K562 (cell line): ENCODE data around the gene PDE11A. TPM values are rescaled to one million over a fixed set of nuclear protein-coding genes. Genes with fewer than 3 reads are reported as not detected.

Experiments
- ATAC-seq: fragments of 200-7000 bp; cut with Tn5 transposase; 3 replicates; pipeline ENCODE4 v1.9.1; 2020; ENCODE audit warnings: moderate library complexity
- BruUV-seq: library from RNA; stranded (reverse); fragments of 400-500 nt; replicated peaks from 2 replicates; lab custom pipeline; 2021; lab: Mats Ljungman, UMichigan
- CTCF ChIA-PET: fragments of 300-600 bp; formaldehyde crosslinking; extraction: SDS; loops from one replicate; lab custom pipeline; 2021; ENCODE audit warnings: low intra/inter-chr PET ratio; lab: Yijun Ruan, JAX
- POLR2A ChIA-PET: fragments of 300-600, 350-650 bp; sonication (Branson Sonifier 250); formaldehyde crosslinking; extraction: SDS; loops from one replicate; lab custom pipeline; 2021; ENCODE audit warnings: antibody characterized with exemption, inconsistent platforms; lab: Yijun Ruan, JAX
- DNase-seq, 4 experiments: peaks; one replicate each; pipeline versions ENCODE4 v3.0.0 to v3.0.0-alpha.2; 2011 to 2018; ENCODE audit warnings: low spot score in 3 of 4, mixed read lengths in 3 of 4; ENCODE audit errors: extremely low read depth in 1 of 4
- FAIRE-seq: peaks from 2 replicates; lab custom pipeline; 2011; peaks lifted over from hg19 to GRCh38; lab: Jason Lieb, UNC
- H2AFZ ChIP-seq: 2 replicates; pipeline ENCODE4 v1.6.0; 2011; ENCODE audit warnings: low read depth, low read length, control low read depth, inconsistent platforms
- H3K27ac ChIP-seq: fragments of 200-600 bp; 3 replicates; pipeline ENCODE4 v1.8.0; 2011; ENCODE audit warnings: low read depth, mild to moderate bottlenecking, control low read depth, inconsistent platforms, low read length, moderate library complexity, mixed read lengths; ENCODE audit errors: extremely low read depth
- H3K27me3 ChIP-seq, 2 experiments: fragments of 300-600 bp in 1 of 2; 2 replicates in 1 of 2; 3 replicates in 1 of 2; pipeline versions ENCODE4 v1.6.0 to v1.8.0; 2011; ENCODE audit warnings: inconsistent platforms in 2 of 2, low read length in 2 of 2, mild to moderate bottlenecking in 1 of 2, mixed read lengths in 1 of 2, moderate library complexity in 1 of 2; ENCODE audit not compliant: control insufficient read depth in 2 of 2, insufficient read depth in 2 of 2
- H3K36me3 ChIP-seq: fragments of 300-600 bp; 3 replicates; pipeline ENCODE4 v1.8.0; 2011; ENCODE audit warnings: mild to moderate bottlenecking, low read length, inconsistent platforms; ENCODE audit not compliant: control insufficient read depth, insufficient read depth
- H3K4me1 ChIP-seq, 2 experiments: fragments of 200-600 bp in 1 of 2; replicated peaks in 1 of 2; 2 replicates in 1 of 2; 3 replicates in 1 of 2; pipeline versions ENCODE4 v1.5.1 to v1.8.0; 2011; ENCODE audit warnings: inconsistent platforms in 2 of 2, low read length in 2 of 2, mild to moderate bottlenecking in 1 of 2, mixed read lengths in 1 of 2, moderate library complexity in 1 of 2; ENCODE audit not compliant: control insufficient read depth in 2 of 2, insufficient read depth in 2 of 2
- H3K4me2 ChIP-seq: 2 replicates; pipeline ENCODE4 v1.6.1; 2011; ENCODE audit warnings: low read length, control low read depth, inconsistent platforms, mixed read lengths; ENCODE audit not compliant: insufficient read depth
- H3K4me3 ChIP-seq: fragments of 200-600 bp; sonication (generic), shearing (Covaris generic); 2 replicates; pipeline ENCODE4 v1.5.1; 2016; ENCODE audit warnings: control low read depth, inconsistent platforms
- H3K79me2 ChIP-seq: fragments of 200-600 bp; 3 replicates; pipeline ENCODE4 v1.8.0; 2011; ENCODE audit warnings: low read length, inconsistent platforms; ENCODE audit not compliant: control insufficient read depth, insufficient read depth
- H3K9ac ChIP-seq, 2 experiments: 2 replicates each; pipeline versions ENCODE4 v1.6.0 to v1.6.1; 2011; ENCODE audit warnings: low read depth in 2 of 2, low read length in 2 of 2, control low read depth in 1 of 2, inconsistent platforms in 1 of 2, mild to moderate bottlenecking in 1 of 2, mixed read lengths in 1 of 2; ENCODE audit not compliant: insufficient read depth in 1 of 2
- H3K9me1 ChIP-seq: one replicate; pipeline ENCODE4 v1.6.0; 2011; ENCODE audit warnings: inconsistent platforms, mild to moderate bottlenecking, low read length, moderate library complexity; ENCODE audit not compliant: control insufficient read depth, insufficient read depth
- H3K9me3 ChIP-seq: replicated peaks from 2 replicates; pipeline ENCODE4 v1.5.1; 2011; ENCODE audit warnings: low read depth, low read length, inconsistent platforms; ENCODE audit not compliant: control insufficient read depth, insufficient read depth
- H4K20me1 ChIP-seq: replicated peaks from 2 replicates; pipeline ENCODE4 v1.6.1; 2011; ENCODE audit warnings: low read length, inconsistent platforms, mixed read lengths; ENCODE audit not compliant: control insufficient read depth, insufficient read depth
- ESRRA ChIP-seq: fragments of 450-650 bp; IDR thresholded peaks from 2 replicates; pipeline ENCODE4 v1.6.1; 2014; ENCODE audit warnings: low read depth, mild to moderate bottlenecking, moderate library complexity, borderline replicate concordance
- FOSL1 ChIP-seq: fragments of 200-800 bp; sonication (Bioruptor generic); conservative IDR thresholded peaks from 2 replicates; pipeline ENCODE4 v1.6.1; 2016; ENCODE audit warnings: missing genetic modification characterization, missing compliant biosample characterization
- FOXM1 ChIP-seq, 2 experiments: fragments of 450-650 bp in 1 of 2; sonication (generic) in 1 of 2; formaldehyde crosslinking in 1 of 2; IDR thresholded peaks; 2 replicates each; pipeline versions ENCODE4 v1.6.1 to v1.9.0; 2017 to 2022; ENCODE audit warnings: low read depth in 2 of 2, mild to moderate bottlenecking in 2 of 2, missing genetic modification reagents in 1 of 2, moderate library complexity in 1 of 2
- HDAC2 ChIP-seq: fragments of 450-650 bp; IDR thresholded peaks from 2 replicates; pipeline ENCODE4 v1.6.1; 2016; ENCODE audit warnings: mild to moderate bottlenecking
- HMG20A ChIP-seq: fragments of 450-650 bp; formaldehyde crosslinking; conservative IDR thresholded peaks from 2 replicates; pipeline ENCODE4 v1.4.0; 2020; ENCODE audit warnings: mild to moderate bottlenecking, mixed read lengths
- MEIS2 ChIP-seq: fragments of 450-650 bp; IDR thresholded peaks from 2 replicates; pipeline ENCODE4 v1.6.1; 2014; ENCODE audit warnings: mild to moderate bottlenecking; ENCODE audit not compliant: partially characterized antibody
- NFIC ChIP-seq: fragments of 450-650 bp; IDR thresholded peaks from 2 replicates; pipeline ENCODE4 v1.6.1; 2017; ENCODE audit warnings: mild to moderate bottlenecking, inconsistent platforms
- ZNF165 ChIP-seq: fragments of 250-450 bp; sonication (Bioruptor Pico); IDR thresholded peaks from 2 replicates; pipeline ENCODE4 v1.4.0; 2020; ENCODE audit warnings: borderline replicate concordance
- ZNF764 ChIP-seq: fragments of 250-450 bp; sonication (Bioruptor Pico); IDR thresholded peaks from 2 replicates; pipeline ENCODE4 v1.4.0; 2020; ENCODE audit warnings: low read depth, mild to moderate bottlenecking, moderate library complexity
- WGBS: fragments of 100-300 bp; shearing (Covaris generic); methylation state at CpG from one replicate; pipeline ENCODE4 v1.1.6; 2016; ENCODE audit warnings: low coverage, mixed read lengths; ENCODE audit not compliant: insufficient coverage; ENCODE audit errors: missing lambda C conversion rate; 5-methylcytosine and 5-hydroxymethylcytosine counted together
- in situ Hi-C: fragments of 300-500 bp; cut with MboI; formaldehyde crosslinking; loops from 4 replicates; pipeline ENCODE4 v1.15.0; 2018; ENCODE audit warnings: inconsistent platforms, mixed read lengths
- intact Hi-C: fragments of 100-400 bp; cut with micrococcal nuclease; formaldehyde crosslinking; loops from 2 replicates; pipeline ENCODE4 v1.14.2; 2022
- polyA plus RNA-seq, 8 experiments: library from polyadenylated mRNA; depleted of rRNA in 4 of 8; stranded (reverse) in 5 of 8; unstranded in 3 of 8; fragments of >200 nt; fragmentation: Nextera tagmentation in 2 of 8; fragmentation: Illumina TruSeq in 1 of 8; extraction: Ambion mirVana in 2 of 8; extraction: Trizol in 1 of 8; gene quantifications; 2 replicates each; pipeline versions ENCODE4 v1.2.1 to v1.2.3, GENCODE V29; 2011 to 2014; ENCODE audit warnings: inconsistent platforms in 1 of 8, missing spikeins in 1 of 8
- total RNA-seq, 7 experiments: library from RNA; depleted of rRNA in 6 of 7; stranded (reverse); fragments of >200 nt in 6 of 7; fragmentation: Illumina TruSeq in 2 of 7; extraction: Trizol in 2 of 7; gene quantifications; 2 replicates each; pipeline versions ENCODE4 v1.2.1 to v1.2.3, GENCODE V29; 2011 to 2021; ENCODE audit warnings: low replicate concordance in 1 of 7
- TF ChIP-seq, protein P1 (sequence below): sonication (generic); formaldehyde crosslinking; IDR thresholded peaks from 2 replicates; pipeline ENCODE4 v1.8.0; 2022; ENCODE audit warnings: missing genetic modification reagents, mild to moderate bottlenecking, borderline replicate concordance

The PDE11A gene
- total and polyA plus RNA-seq, 9 of the 15 experiments (the other 6 are each of a cell fraction or from before 2014, with no cell fraction given), result 3.2 to 22.1 (median 5.7) TPM

GRCh38 chr2:177667626-177668025 is 405.0 kb downstream of the PDE11A start:
- POLR2A ChIA-PET, result interaction anchor here (0.7 to 2.3 kb wide), 5 partner anchors 11 to 413 kb away, joined by 3 to 8 read pairs (median 5); no protein-coding TSS in a partner anchor
- CTCF ChIA-PET, result no interaction called here
- H3K4me1 ChIP-seq, result peaks cover 0 to 6% of the 10 kb centered on the region in 2 experiments; a peak in 2 of 5 replicates
- H3K79me2 ChIP-seq, result no peaks in the 10 kb centered on the region
- H2AFZ ChIP-seq, result no peak overlapping the region
- DNase-seq (peak in 1 of 4 experiments; percentile 34), FAIRE-seq (peak; percentile 32), ATAC-seq (peak; percentile 35; the same call in 1 of the 3 replicates)
- WGBS, result 0% methylated on average over 1 of the region's 1 CpG
- in situ Hi-C loops (no loop called here), intact Hi-C loops (no loop called here)
- H4K20me1 ChIP-seq, result no peaks in the 10 kb centered on the region
- TF ChIP-seq MEIS2 (no peak), HDAC2 (no peak), FOXM1 (IDR thresholded peaks at IDR 0.05; ENCODE audit: low read depth) (no peak), FOXM1 (CRISPR knock-in tag; IDR thresholded peaks at IDR 0.05; ENCODE audit: low read depth) (no peak), ZNF764 (no peak), ZNF165 (no peak), FOSL1 (tag) (peak; percentile 35; the same call in 1 of the 2 replicates), HMG20A (CRISPR knock-in tag) (no peak), NFIC (peak; percentile 84), ESRRA (no peak)
- TF ChIP-seq, protein P1, sequence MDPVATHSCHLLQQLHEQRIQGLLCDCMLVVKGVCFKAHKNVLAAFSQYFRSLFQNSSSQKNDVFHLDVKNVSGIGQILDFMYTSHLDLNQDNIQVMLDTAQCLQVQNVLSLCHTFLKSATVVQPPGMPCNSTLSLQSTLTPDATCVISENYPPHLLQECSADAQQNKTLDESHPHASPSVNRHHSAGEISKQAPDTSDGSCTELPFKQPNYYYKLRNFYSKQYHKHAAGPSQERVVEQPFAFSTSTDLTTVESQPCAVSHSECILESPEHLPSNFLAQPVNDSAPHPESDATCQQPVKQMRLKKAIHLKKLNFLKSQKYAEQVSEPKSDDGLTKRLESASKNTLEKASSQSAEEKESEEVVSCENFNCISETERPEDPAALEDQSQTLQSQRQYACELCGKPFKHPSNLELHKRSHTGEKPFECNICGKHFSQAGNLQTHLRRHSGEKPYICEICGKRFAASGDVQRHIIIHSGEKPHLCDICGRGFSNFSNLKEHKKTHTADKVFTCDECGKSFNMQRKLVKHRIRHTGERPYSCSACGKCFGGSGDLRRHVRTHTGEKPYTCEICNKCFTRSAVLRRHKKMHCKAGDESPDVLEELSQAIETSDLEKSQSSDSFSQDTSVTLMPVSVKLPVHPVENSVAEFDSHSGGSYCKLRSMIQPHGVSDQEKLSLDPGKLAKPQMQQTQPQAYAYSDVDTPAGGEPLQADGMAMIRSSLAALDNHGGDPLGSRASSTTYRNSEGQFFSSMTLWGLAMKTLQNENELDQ (CRISPR knock-in tag), result no peak
- no peak overlapping the region for H3K4me3 ChIP-seq
- H3K9me3 ChIP-seq, result no peaks in the 10 kb centered on the region
- no peak overlapping the region for H3K4me2 ChIP-seq
- H3K36me3 ChIP-seq, result no peaks in the 10 kb centered on the region
- H3K9ac ChIP-seq, result no peak overlapping the region
- no TSS peak for BruUV-seq
- no peaks in the 10 kb centered on the region for H3K9me1 ChIP-seq
- H3K27ac ChIP-seq, result no peak overlapping the region
- H3K27me3 ChIP-seq, result no peaks in the 10 kb centered on the region; a peak in 1 of 5 replicates
